K562 (cell line): Measurements from ENCODE around the gene KIAA2012. TPM values are rescaled to one million over a fixed set of nuclear protein-coding genes. Genes with fewer than 3 reads are reported as not detected.
A peak's percentile ranks its signal among the peaks of the same experiment; 100 is the strongest.

Experiments used
- ATAC-seq: fragments of 200-7000 bp; cut with Tn5 transposase; 3 replicates; pipeline ENCODE4 v1.9.1; 2020; ENCODE audit warnings: moderate library complexity
- BruUV-seq: library from RNA; stranded (reverse); fragments of 400-500 nt; replicated peaks from 2 replicates; lab custom pipeline; 2021; lab: Mats Ljungman, UMichigan
- CTCF ChIA-PET: fragments of 300-600 bp; formaldehyde crosslinking; extraction: SDS; loops from one replicate; lab custom pipeline; 2021; ENCODE audit warnings: low intra/inter-chr PET ratio; lab: Yijun Ruan, JAX
- POLR2A ChIA-PET: fragments of 300-600, 350-650 bp; sonication (Branson Sonifier 250); formaldehyde crosslinking; extraction: SDS; loops from one replicate; lab custom pipeline; 2021; ENCODE audit warnings: antibody characterized with exemption, inconsistent platforms; lab: Yijun Ruan, JAX
- DNase-seq, 4 experiments: peaks; one replicate each; pipeline versions ENCODE4 v3.0.0 to v3.0.0-alpha.2; 2011 to 2018; ENCODE audit warnings: low spot score in 3 of 4, mixed read lengths in 3 of 4; ENCODE audit errors: extremely low read depth in 1 of 4
- FAIRE-seq: peaks from 2 replicates; lab custom pipeline; 2011; peaks lifted over from hg19 to GRCh38; lab: Jason Lieb, UNC
- H2AFZ ChIP-seq: 2 replicates; pipeline ENCODE4 v1.6.0; 2011; ENCODE audit warnings: low read depth, low read length, control low read depth, inconsistent platforms
- H3K27ac ChIP-seq: fragments of 200-600 bp; 3 replicates; pipeline ENCODE4 v1.8.0; 2011; ENCODE audit warnings: low read depth, mild to moderate bottlenecking, control low read depth, inconsistent platforms, low read length, moderate library complexity, mixed read lengths; ENCODE audit errors: extremely low read depth
- H3K27me3 ChIP-seq, 2 experiments: fragments of 300-600 bp in 1 of 2; 2 replicates in 1 of 2; 3 replicates in 1 of 2; pipeline versions ENCODE4 v1.6.0 to v1.8.0; 2011; ENCODE audit warnings: inconsistent platforms in 2 of 2, low read length in 2 of 2, mild to moderate bottlenecking in 1 of 2, mixed read lengths in 1 of 2, moderate library complexity in 1 of 2; ENCODE audit not compliant: control insufficient read depth in 2 of 2, insufficient read depth in 2 of 2
- H3K36me3 ChIP-seq: fragments of 300-600 bp; 3 replicates; pipeline ENCODE4 v1.8.0; 2011; ENCODE audit warnings: mild to moderate bottlenecking, low read length, inconsistent platforms; ENCODE audit not compliant: control insufficient read depth, insufficient read depth
- H3K4me1 ChIP-seq, 2 experiments: fragments of 200-600 bp in 1 of 2; replicated peaks in 1 of 2; 2 replicates in 1 of 2; 3 replicates in 1 of 2; pipeline versions ENCODE4 v1.5.1 to v1.8.0; 2011; ENCODE audit warnings: inconsistent platforms in 2 of 2, low read length in 2 of 2, mild to moderate bottlenecking in 1 of 2, mixed read lengths in 1 of 2, moderate library complexity in 1 of 2; ENCODE audit not compliant: control insufficient read depth in 2 of 2, insufficient read depth in 2 of 2
- H3K4me2 ChIP-seq: 2 replicates; pipeline ENCODE4 v1.6.1; 2011; ENCODE audit warnings: low read length, control low read depth, inconsistent platforms, mixed read lengths; ENCODE audit not compliant: insufficient read depth
- H3K4me3 ChIP-seq: fragments of 200-600 bp; sonication (generic), shearing (Covaris generic); 2 replicates; pipeline ENCODE4 v1.5.1; 2016; ENCODE audit warnings: control low read depth, inconsistent platforms
- H3K79me2 ChIP-seq: fragments of 200-600 bp; 3 replicates; pipeline ENCODE4 v1.8.0; 2011; ENCODE audit warnings: low read length, inconsistent platforms; ENCODE audit not compliant: control insufficient read depth, insufficient read depth
- H3K9ac ChIP-seq, 2 experiments: 2 replicates each; pipeline versions ENCODE4 v1.6.0 to v1.6.1; 2011; ENCODE audit warnings: low read depth in 2 of 2, low read length in 2 of 2, control low read depth in 1 of 2, inconsistent platforms in 1 of 2, mild to moderate bottlenecking in 1 of 2, mixed read lengths in 1 of 2; ENCODE audit not compliant: insufficient read depth in 1 of 2
- H3K9me1 ChIP-seq: one replicate; pipeline ENCODE4 v1.6.0; 2011; ENCODE audit warnings: inconsistent platforms, mild to moderate bottlenecking, low read length, moderate library complexity; ENCODE audit not compliant: control insufficient read depth, insufficient read depth
- H3K9me3 ChIP-seq: replicated peaks from 2 replicates; pipeline ENCODE4 v1.5.1; 2011; ENCODE audit warnings: low read depth, low read length, inconsistent platforms; ENCODE audit not compliant: control insufficient read depth, insufficient read depth
- H4K20me1 ChIP-seq: replicated peaks from 2 replicates; pipeline ENCODE4 v1.6.1; 2011; ENCODE audit warnings: low read length, inconsistent platforms, mixed read lengths; ENCODE audit not compliant: control insufficient read depth, insufficient read depth
- CCNT2 ChIP-seq: IDR thresholded peaks from 2 replicates; pipeline ENCODE4 v1.6.1; 2011; ENCODE audit warnings: borderline replicate concordance, low read depth, mild to moderate bottlenecking, moderate library complexity, mixed read lengths, low read length; ENCODE audit not compliant: insufficient read length; ENCODE audit errors: extremely low read depth
- RAD51 ChIP-seq: fragments of 450-650 bp; IDR thresholded peaks from 2 replicates; pipeline ENCODE4 v1.7.1; 2016; ENCODE audit warnings: low read depth, mild to moderate bottlenecking, borderline replicate concordance
- TEAD4 ChIP-seq, 2 experiments: sonication (generic) in 1 of 2; formaldehyde crosslinking in 1 of 2; IDR thresholded peaks; 2 replicates each; pipeline versions ENCODE4 v1.6.1 to v1.8.0; 2012 to 2022; ENCODE audit warnings: borderline replicate concordance in 1 of 2, inconsistent platforms in 1 of 2, low read length in 1 of 2, mild to moderate bottlenecking in 1 of 2, missing genetic modification reagents in 1 of 2
- WGBS: fragments of 100-300 bp; shearing (Covaris generic); methylation state at CpG from one replicate; pipeline ENCODE4 v1.1.6; 2016; ENCODE audit warnings: low coverage, mixed read lengths; ENCODE audit not compliant: insufficient coverage; ENCODE audit errors: missing lambda C conversion rate; 5-methylcytosine and 5-hydroxymethylcytosine counted together
- in situ Hi-C: fragments of 300-500 bp; cut with MboI; formaldehyde crosslinking; loops from 4 replicates; pipeline ENCODE4 v1.15.0; 2018; ENCODE audit warnings: inconsistent platforms, mixed read lengths
- intact Hi-C: fragments of 100-400 bp; cut with micrococcal nuclease; formaldehyde crosslinking; loops from 2 replicates; pipeline ENCODE4 v1.14.2; 2022
- polyA plus RNA-seq, 8 experiments: library from polyadenylated mRNA; depleted of rRNA in 4 of 8; stranded (reverse) in 5 of 8; unstranded in 3 of 8; fragments of >200 nt; fragmentation: Nextera tagmentation in 2 of 8; fragmentation: Illumina TruSeq in 1 of 8; extraction: Ambion mirVana in 2 of 8; extraction: Trizol in 1 of 8; gene quantifications; 2 replicates each; pipeline versions ENCODE4 v1.2.1 to v1.2.3, GENCODE V29; 2011 to 2014; ENCODE audit warnings: inconsistent platforms in 1 of 8, missing spikeins in 1 of 8
- total RNA-seq, 7 experiments: library from RNA; depleted of rRNA in 6 of 7; stranded (reverse); fragments of >200 nt in 6 of 7; fragmentation: Illumina TruSeq in 2 of 7; extraction: Trizol in 2 of 7; gene quantifications; 2 replicates each; pipeline versions ENCODE4 v1.2.1 to v1.2.3, GENCODE V29; 2011 to 2021; ENCODE audit warnings: low replicate concordance in 1 of 7

Gene KIAA2012
- total and polyA plus RNA-seq, 9 of the 15 experiments (the other 6 are each of a cell fraction or from before 2014, with no cell fraction given), result not detected

GRCh38 chr2:202201220-202202160 is 128.4 kb downstream of the KIAA2012 start:
- Histone ChIP-seq H3K4me3 (no peak overlapping the region), H3K9ac (no peak overlapping the region), H4K20me1 (no peaks in the 10 kb centered on the region), H3K79me2 (no peaks in the 10 kb centered on the region), H3K27me3 (no peaks in the 10 kb centered on the region), H3K27ac (no peak overlapping the region), H3K4me1 (no peaks in the 10 kb centered on the region; a peak in 1 of 5 replicates), H3K9me1 (no peaks in the 10 kb centered on the region), H3K9me3 (no peaks in the 10 kb centered on the region), H2AFZ (no peak overlapping the region), H3K4me2 (no peak overlapping the region), H3K36me3 (peaks cover 9% of the 10 kb centered on the region; the same call in 2 of the 3 replicates)
- no peak for DNase-seq
- TF ChIP-seq RAD51, result 0 out of 2 replicates have a peak, but pooled peaks have one; percentile 22
- TF ChIP-seq CCNT2, result no peak
- intact Hi-C loops, result no loop called here
- no TSS peak for BruUV-seq
- ATAC-seq, result no peak
- in situ Hi-C loops, result no loop called here
- POLR2A ChIA-PET, result interaction anchor here (0.9 kb wide), 1 partner anchor 9 kb away, joined by 3 read pairs; no protein-coding TSS in a partner anchor
- 73% methylated on average over 16 of the region's 21 CpGs for WGBS
- CTCF ChIA-PET, result no interaction called here
- peak; percentile 32 for FAIRE-seq

- Histone ChIP-seq H3K27ac (no peak overlapping the region), H3K9ac (no peak overlapping the region), H3K4me3 (no peak overlapping the region), H3K27me3 (no peaks in the 10 kb centered on the region), H3K79me2 (no peaks in the 10 kb centered on the region), H3K9me3 (no peaks in the 10 kb centered on the region), H3K4me1 (no peaks in the 10 kb centered on the region), H2AFZ (no peak overlapping the region), H3K9me1 (no peaks in the 10 kb centered on the region), H4K20me1 (no peaks in the 10 kb centered on the region), H3K36me3 (peaks cover 9% of the 10 kb centered on the region; the same call in 2 of the 3 replicates), H3K4me2 (no peak overlapping the region)
- ChIA-PET POLR2A (no interaction called here), CTCF (no interaction called here)
- intact Hi-C loops, result no loop called here
- FAIRE-seq, result no peak
- no peak for DNase-seq
- in situ Hi-C loops, result no loop called here
- WGBS, result 87% methylated on average over 5 of the region's 5 CpGs
- BruUV-seq, result no TSS peak
- TF ChIP-seq TEAD4 (IDR thresholded peaks at IDR 0.05; ENCODE audit: low read length), result no peak
- no peak for TF ChIP-seq TEAD4 (CRISPR knock-in tag; IDR thresholded peaks at IDR 0.05; ENCODE audit: borderline replicate concordance)
- no peak for ATAC-seq
Measured at GRCh38 chr2:202203348-202203747, 130.3 kb downstream of the KIAA2012 start.
